ENCODE measurements around the gene POLR2L.

The POLR2L gene

DNA sequence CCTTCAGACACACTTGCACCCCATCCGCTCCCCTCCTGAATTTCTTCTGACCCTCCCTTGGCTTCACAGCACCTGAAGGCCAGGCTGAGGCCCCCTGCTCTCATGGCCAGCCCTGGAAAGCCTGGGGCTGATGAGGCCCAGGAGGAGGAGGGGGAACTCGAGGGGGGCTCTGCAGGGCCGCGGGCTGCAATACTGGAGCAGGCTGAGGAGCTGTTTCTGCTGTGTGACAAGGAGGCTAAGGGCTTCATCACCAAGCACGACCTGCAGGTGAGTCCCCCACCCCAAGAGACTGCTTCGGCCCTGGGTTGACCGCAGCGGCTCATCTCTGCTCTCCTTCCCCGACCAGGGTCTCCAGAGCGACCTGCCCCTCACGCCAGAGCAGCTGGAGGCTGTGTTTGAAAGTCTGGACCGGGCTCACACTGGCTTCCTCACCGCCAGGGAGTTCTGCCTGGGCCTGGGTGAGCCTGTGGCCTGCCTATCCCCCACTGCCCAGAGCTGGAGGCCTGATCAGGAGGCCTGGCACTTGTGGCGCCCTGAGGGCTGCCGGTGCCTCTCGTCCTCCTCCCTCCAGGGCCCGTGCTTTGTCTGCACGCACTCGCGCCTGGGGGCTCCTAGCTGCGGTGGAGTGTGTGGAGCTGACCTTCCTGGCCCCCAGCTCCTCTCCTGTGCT lies 13.7 kb downstream of the POLR2L start:
- no peaks in the 10 kb centered on the region for H3K79me2 ChIP-seq (ENCODE audit: control insufficient read depth, low read length)
- TF ChIP-seq, protein P1, sequence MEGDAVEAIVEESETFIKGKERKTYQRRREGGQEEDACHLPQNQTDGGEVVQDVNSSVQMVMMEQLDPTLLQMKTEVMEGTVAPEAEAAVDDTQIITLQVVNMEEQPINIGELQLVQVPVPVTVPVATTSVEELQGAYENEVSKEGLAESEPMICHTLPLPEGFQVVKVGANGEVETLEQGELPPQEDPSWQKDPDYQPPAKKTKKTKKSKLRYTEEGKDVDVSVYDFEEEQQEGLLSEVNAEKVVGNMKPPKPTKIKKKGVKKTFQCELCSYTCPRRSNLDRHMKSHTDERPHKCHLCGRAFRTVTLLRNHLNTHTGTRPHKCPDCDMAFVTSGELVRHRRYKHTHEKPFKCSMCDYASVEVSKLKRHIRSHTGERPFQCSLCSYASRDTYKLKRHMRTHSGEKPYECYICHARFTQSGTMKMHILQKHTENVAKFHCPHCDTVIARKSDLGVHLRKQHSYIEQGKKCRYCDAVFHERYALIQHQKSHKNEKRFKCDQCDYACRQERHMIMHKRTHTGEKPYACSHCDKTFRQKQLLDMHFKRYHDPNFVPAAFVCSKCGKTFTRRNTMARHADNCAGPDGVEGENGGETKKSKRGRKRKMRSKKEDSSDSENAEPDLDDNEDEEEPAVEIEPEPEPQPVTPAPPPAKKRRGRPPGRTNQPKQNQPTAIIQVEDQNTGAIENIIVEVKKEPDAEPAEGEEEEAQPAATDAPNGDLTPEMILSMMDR (IDR thresholded peaks at IDR 0.05; ENCODE audit: low read depth, low read length, poor library complexity, severe bottlenecking), result no peak
- TF ChIP-seq EZH2phosphoT487 (IDR thresholded peaks at IDR 0.05; ENCODE audit: borderline replicate concordance, low read length), result no peak
- no peak overlapping the region for H3K4me3 ChIP-seq (ENCODE audit: low read length)
- H3K4me2 ChIP-seq (ENCODE audit: low read length), result no peak overlapping the region
- peaks cover 64% of the 10 kb centered on the region for H3K27me3 ChIP-seq (ENCODE audit: control insufficient read depth, low read length)
- peaks cover 61% of the 10 kb centered on the region for H3K4me1 ChIP-seq (ENCODE audit: control insufficient read depth, low read length)
- no peak overlapping the region for H3K27ac ChIP-seq (ENCODE audit: low read depth, low read length)
- H3K9me2 ChIP-seq (replicated peaks; ENCODE audit: control insufficient read depth, low read length), result no peaks in the 10 kb centered on the region
- H3K36me3 ChIP-seq (ENCODE audit: control insufficient read depth, low read length), result peaks cover 10% of the 10 kb centered on the region
- H3F3A ChIP-seq (ENCODE audit: control insufficient read depth, insufficient read depth), result no peaks in the 10 kb centered on the region; the same call in 1 of the 2 replicates
- no peaks in the 10 kb centered on the region; the same call in 1 of the 2 replicates for H4K20me1 ChIP-seq (ENCODE audit: control insufficient read depth, insufficient read depth, low read depth, low read length)
- H3K9me3 ChIP-seq (ENCODE audit: control insufficient read depth, insufficient read depth, low read length), result no peaks in the 10 kb centered on the region

DNA sequence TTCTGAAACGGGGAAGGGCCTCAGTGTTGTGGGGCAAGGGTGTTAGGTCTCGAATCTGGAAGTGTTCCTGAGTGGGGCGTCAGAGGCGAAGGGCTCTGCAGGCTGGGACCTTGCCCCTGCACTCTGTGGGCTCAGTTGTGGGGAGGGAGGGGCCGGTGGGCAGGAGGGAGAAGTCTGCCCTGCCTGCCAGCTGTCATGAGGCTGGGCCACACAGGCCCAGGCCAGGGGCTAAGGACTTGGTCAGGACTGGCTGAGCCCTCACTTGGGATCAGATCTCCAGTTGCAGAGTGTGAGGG lies 14.5 kb downstream of the POLR2L start, which contains the start of gene CRACR2B:
TSS of gene CRACR2B (plus strand) at position 23 of the 296 bp plus-strand sequence. CDS start 689 bp downstream, outside the sequence.
- Histone ChIP-seq H3K27me3 (ENCODE audit: control insufficient read depth, low read length) (peaks cover 58% of the 10 kb centered on the region), H3K4me3 (ENCODE audit: low read length) (peak within 1 kb of the TSS; percentile 75), H3K27ac (ENCODE audit: low read depth, low read length) (no peak within 1 kb of the TSS), H3K9me3 (ENCODE audit: control insufficient read depth, insufficient read depth, low read length) (no peaks in the 10 kb centered on the region), H3K9me2 (replicated peaks; ENCODE audit: control insufficient read depth, low read length) (no peaks in the 10 kb centered on the region), H3F3A (ENCODE audit: control insufficient read depth, insufficient read depth) (no peaks in the 10 kb centered on the region; the same call in 1 of the 2 replicates), H3K4me1 (ENCODE audit: control insufficient read depth, low read length) (peaks cover 56% of the 10 kb centered on the region), H4K20me1 (ENCODE audit: control insufficient read depth, insufficient read depth, low read depth, low read length) (no peaks in the 10 kb centered on the region; the same call in 1 of the 2 replicates), H3K4me2 (ENCODE audit: low read length) (peak within 1 kb of the TSS; percentile 90), H3K79me2 (ENCODE audit: control insufficient read depth, low read length) (no peaks in the 10 kb centered on the region), H3K36me3 (ENCODE audit: control insufficient read depth, low read length) (peaks cover 10% of the 10 kb centered on the region)
- TF ChIP-seq, protein P1 (IDR thresholded peaks at IDR 0.05; ENCODE audit: low read depth, low read length, poor library complexity, severe bottlenecking), result no peak
- TF ChIP-seq EZH2phosphoT487 (IDR thresholded peaks at IDR 0.05; ENCODE audit: borderline replicate concordance, low read length), result no peak

DNA sequence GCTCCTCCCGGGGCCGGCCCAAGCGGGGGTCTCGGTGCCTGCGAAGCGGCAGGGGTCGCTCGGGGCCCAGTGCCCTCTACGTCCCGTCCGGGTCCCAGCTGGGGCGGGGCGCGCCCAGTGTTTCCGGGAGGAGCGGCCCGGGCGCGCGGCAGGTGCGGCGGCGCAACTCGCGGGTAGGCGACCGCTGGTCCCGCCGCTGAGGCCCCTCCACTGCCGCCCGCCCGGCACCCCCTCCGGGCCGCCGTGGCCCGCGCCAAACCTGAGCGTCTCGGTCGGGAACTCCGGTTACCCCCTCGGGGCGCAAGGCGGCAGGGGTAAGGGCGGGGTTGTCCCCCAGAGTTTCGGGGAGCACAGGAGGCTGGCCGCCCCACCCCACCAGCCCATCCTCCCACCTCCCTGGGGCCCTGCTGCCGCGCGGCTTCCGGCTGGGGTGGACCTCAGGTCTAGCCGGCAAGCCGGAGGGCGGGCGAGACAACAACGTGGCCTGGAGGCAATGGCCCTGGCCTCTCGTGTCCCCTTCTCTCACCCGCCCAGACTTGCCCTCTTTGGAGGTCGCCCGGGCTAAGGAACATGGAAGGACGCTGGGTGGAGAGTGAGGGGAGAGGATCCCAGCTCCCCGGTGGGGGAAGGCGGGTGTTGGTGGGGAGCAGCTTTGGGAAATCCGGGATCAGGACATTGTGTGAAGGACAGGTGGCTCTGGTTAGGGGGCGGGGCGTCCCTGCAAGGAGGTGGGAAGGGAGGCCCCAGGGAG lies 15.0 kb downstream of the POLR2L start:
- H3K36me3 ChIP-seq (ENCODE audit: control insufficient read depth, low read length), result peaks cover 10% of the 10 kb centered on the region
- H3K27me3 ChIP-seq (ENCODE audit: control insufficient read depth, low read length), result peaks cover 56% of the 10 kb centered on the region
- peak overlapping the region; percentile 75 for H3K4me3 ChIP-seq (ENCODE audit: low read length)
- no peak overlapping the region for H3K27ac ChIP-seq (ENCODE audit: low read depth, low read length)
- H3K4me2 ChIP-seq (ENCODE audit: low read length), result peak overlapping the region; percentile 90
- TF ChIP-seq, protein P1 (IDR thresholded peaks at IDR 0.05; ENCODE audit: low read depth, low read length, poor library complexity, severe bottlenecking), result no peak
- TF ChIP-seq EZH2phosphoT487 (IDR thresholded peaks at IDR 0.05; ENCODE audit: borderline replicate concordance, low read length), result peak; percentile 2; the same call in 1 of the 2 replicates
- H3K9me3 ChIP-seq (ENCODE audit: control insufficient read depth, insufficient read depth, low read length), result no peaks in the 10 kb centered on the region
- peaks cover 53% of the 10 kb centered on the region for H3K4me1 ChIP-seq (ENCODE audit: control insufficient read depth, low read length)
- H3K79me2 ChIP-seq (ENCODE audit: control insufficient read depth, low read length), result no peaks in the 10 kb centered on the region
- H3F3A ChIP-seq (ENCODE audit: control insufficient read depth, insufficient read depth), result no peaks in the 10 kb centered on the region; the same call in 1 of the 2 replicates
- H4K20me1 ChIP-seq (ENCODE audit: control insufficient read depth, insufficient read depth, low read depth, low read length), result no peaks in the 10 kb centered on the region; the same call in 1 of the 2 replicates
- no peaks in the 10 kb centered on the region for H3K9me2 ChIP-seq (replicated peaks; ENCODE audit: control insufficient read depth, low read length)

All from DOHH2 (cell line).